Activated CD8-positive, alpha-beta memory T cell treated with anti-CD3 and anti-CD28 coated beads, Interleukin-2, amount 50 U/mL, for 1 hour (primary cell): Measurements from ENCODE around the gene FGGY.
"Not testable (repeated sequence)": the region's sequence is repeated elsewhere in the genome, so short reads cannot be mapped to it uniquely, and the experiment has no call there.

Experiments used
- DNase-seq: peaks from one replicate; pipeline ENCODE4 v3.0.0-alpha.2; 2020; ENCODE audit errors: extremely low read depth

Gene FGGY

DNA sequence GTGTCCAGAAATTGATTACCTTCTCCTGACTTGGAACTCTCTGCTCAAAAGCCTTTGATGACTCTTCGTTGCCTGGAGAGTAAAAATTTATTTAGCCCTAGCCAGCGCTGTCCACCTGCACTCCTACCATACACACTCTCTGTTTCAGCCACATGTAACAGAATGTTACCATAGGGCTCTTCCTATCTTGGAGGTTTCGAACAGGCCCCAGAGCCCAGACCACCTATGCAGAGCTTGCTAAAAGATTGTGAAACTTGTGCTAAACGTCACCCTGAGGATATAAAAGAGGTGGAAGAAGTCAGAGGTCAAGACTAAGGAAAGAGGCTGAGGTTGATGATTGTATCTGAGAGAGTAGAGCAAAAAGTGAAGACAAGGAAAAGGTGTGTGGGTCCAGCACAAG is 280.9 kb downstream of the FGGY start:
- no peak for DNase-seq

DNA sequence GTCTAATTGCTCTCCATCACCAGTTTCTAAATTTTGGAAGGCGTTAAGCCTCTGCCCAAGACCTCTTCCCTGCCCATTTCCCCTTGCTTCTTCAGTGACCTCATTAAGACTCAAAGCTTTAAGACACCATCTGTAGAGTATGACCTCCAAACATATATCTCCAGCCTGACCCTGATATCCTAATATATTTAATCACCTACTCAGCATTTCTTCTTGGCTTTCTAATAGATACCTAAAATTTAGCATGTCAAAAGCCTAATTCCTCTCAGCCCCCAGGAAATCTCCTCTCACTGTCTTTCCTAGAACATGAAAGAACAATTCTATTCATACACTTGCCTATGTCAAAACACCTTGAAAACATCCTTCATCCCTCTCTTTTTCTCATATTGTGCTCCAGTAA is 282.3 kb downstream of the FGGY start:
- DNase-seq = no peak

DNA sequence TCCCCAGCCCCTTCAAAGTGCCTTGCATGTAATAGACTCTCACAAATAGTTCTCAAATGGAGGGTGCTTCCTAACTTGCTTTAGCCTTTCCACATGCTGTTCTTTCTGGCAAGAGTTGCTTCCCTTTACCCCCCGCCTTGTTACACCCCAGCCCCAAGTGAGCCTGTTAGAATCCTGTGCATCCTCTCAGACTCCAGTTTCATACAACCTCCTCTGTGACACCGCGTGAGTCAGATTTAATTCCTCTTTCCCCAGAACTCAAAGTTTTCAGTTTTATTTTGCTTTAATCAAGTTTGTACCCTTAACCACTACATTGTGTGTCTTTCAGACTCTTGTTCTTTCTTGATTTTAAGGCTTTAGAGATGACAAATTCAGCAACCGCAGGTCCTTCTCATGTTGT is 283.4 kb downstream of the FGGY start:
- DNase-seq = no peak

DNA sequence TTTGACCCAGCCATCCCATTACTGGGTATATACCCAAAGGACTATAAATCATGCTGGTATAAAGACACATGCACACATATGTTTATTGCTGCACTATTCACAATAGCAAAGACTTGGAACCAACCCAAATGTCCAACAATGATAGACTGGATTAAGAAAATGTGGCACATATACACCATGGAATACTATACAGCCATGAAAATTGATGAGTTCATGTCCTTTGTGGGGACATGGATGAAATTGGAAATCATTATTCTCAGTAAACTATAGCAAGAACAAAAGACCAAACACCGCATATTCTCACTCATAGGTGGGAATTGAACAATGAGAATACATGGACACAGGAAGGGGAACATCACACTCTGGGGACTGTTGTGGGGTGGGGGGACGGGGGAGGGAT is 295.5 kb downstream of the FGGY start:
- not testable (repeated sequence) for DNase-seq

DNA sequence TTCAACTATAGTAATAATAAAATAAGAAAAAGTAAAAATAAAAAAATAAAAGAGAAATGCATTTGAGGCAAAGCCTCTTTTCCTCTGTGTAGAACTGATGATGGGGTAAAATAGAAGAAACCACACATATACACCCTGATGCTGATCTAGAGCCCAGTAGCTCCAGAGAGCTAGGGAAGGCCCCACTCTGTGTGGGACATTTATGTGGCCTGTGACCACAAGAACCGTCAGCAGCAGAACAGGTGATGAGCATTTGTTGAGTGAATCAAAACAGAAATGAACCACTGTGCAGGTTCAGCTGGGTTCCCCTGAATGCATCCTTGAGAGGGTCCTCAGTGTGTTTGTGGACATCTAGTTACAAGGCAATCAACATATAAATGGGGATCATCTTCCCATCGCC is 296.0 kb downstream of the FGGY start:
- DNase-seq = no peak

DNA sequence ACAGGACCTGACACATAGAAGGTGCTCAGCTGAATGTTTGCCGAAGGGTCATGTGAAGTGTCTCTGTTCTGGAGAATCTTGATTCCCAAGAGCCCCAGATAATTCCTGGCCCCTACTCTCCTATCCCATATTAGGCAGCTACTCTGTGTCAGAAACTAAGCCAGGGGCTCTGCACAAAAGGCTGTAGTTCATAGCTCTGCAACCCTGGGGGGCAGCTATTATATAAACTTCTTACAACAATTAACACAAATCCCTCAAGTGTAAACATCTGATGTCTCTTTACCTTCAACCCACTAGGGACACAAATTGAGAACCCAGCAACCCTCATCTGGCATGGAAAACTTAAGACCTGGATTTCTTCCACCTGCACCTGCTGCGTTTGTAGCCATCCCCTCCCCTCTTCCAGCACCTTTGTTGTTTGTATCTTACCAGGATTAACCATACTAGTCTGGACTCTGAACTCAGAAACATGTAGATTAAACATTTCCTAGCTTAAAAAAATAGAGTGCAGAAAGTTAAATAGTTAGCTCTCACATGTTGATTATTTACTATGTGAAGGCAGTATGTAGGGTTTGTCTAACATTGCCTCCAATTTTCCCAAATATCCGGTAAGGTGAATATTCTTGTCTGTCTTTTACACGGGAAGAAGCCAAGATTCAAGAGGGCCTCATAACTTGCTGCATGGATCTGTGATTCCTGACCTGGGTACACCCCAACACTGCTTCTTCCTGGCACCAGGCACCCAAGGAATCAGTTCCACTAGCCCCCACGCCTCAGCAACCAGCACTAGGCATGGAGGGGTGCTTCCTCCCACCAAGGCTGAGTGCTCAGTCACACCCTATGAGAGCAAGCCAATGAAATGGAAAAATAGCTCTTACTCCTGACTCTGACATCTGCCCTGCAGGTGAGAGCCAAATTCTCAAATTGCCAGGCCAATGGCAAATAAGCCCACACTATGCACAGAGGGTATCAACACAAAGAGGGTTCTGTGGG is 297.2 kb downstream of the FGGY start:
- no peak for DNase-seq

DNA sequence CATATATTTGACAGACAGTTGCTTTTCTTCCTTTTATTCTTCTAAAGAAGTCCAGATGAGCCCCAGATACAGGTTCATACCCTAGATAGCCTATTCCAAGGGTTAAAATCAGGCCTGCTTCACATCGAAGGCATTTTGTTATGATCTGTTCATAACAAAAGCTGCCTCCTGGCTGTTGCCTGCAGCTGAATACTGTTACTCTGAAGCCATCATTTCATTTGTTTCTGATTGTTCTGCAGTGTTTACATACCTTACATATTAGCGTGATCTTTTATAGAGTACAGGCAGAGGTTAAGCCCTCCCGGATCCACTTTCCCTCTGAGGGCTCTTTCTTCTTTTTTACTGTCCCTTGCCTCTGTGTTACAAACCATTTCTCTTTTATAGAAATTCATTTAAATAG is 298.9 kb downstream of the FGGY start:
- DNase-seq = no peak

DNA sequence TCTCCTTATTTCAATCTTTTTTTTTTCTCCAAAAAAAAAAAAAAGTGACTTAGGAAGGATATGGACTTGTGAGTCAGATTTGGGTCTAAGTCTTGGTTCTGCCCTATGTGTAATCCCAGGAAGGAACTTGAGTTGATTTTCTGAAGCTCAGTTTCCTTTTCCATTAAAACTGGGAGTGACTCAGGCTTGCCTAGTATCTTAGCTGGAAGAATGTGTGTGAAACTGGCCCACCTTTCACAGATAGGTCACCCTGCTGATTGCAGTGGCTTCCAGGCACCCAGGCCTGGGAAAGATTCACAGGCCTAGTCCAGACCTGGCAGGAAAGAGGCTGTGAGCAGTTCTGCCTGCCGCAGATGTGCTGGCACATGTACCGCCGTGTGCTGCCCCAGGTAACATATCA is 299.5 kb downstream of the FGGY start:
- DNase-seq = no peak

DNA sequence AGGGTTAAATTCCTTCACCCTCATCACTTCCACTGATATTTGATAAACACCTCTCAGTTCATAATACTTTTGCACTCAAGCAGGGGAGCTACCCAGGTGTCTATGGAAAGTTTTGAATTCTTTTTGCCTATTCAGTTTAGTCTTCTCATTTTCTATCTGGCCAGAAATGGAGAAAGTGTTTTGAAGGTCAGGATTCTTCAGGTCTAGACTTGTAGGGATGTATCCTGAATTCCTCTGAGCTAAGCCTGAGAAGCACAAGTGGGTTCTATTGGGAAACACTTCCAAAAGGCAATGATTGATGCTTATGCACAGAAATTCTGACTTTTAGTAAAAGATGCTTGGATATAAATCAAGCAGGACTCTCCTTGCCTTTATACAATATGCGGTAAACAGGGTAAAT is 300.1 kb downstream of the FGGY start:
- no peak for DNase-seq

DNA sequence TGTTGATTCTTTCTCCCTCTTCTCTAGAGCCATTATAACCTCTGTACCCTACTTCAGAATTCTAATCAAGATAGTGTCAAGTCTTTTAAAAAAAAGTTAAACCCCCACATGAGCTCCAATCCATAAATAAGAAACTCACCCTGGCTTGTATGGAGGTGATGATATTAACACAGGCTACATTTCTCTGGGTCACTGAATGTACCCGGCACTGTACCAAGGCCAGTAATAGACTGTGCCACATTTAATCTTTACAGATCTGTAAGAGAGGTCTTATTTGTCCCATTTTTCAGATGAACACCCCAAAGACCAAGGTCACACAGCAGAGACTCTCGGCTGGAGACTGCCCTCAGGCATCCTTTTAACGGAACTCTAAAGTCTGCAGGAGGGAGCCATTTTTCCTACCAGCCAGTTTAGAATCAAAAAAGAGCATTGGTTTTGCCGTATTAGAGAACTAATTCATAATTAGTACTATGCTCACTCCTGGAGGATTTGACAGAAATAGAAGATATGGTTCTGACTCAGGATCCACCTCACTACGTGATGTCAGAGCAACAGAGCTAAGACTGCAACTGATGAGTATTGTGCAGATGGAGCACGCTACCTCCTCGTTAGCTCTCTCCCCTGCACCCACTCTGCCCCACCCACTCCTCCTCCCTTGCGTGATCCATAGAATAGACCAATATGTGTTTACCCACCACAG is 300.7 kb downstream of the FGGY start:
- no peak for DNase-seq

DNA sequence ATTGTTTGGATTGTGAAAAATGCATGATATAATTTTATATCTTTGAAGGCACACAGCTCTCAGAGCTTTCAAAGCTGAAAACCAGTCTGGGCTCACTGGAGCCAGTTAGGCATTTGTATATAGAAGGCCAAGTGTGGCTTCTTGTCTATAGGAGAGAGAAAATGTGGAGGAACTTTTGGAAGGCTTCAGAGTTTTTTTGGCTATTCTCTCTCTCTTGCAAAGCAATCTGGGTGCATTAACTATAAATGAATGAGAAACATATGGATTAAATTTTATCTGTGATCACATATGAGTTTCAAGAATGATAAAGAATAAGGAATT is 301.2 kb downstream of the FGGY start:
- DNase-seq = no peak

DNA sequence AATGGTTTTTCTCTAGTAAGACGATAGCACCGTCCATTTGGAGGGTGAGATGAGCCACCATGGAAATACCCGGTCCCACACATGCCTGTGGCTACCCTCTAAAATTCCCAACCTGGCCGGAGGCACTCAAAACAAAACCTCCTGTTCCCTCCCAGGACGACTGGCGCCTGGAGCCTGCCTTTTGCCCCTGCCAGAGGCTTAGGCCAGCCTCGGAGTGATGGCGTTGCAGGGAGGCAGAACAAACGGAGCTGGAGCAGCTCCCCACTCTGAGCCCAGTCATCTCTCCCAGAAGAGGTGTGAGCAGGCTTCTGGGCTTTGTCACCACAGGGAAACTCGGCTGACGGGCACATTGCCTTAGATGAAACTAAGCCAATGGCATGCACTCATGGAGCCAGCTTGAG is 304.1 kb downstream of the FGGY start:
- DNase-seq = no peak

DNA sequence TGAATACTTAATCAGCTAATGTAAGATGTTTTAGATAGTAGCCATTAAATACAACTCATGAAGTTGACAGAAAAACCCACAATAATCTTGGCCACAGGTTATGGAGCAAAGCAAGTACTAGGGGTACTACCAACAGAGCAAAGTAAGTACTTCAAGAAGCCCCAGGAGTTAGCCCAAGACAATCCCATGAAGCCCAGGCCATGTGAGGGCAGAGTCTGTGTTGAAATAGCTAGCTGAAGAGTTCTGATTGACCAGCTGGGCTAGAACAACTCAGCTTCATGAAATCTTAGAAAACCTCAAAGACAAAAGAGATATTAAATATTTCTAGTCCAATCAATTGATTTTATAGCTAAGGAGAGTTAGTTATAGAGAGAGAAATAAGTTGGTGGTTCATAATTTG is 304.9 kb downstream of the FGGY start:
- no peak for DNase-seq

DNA sequence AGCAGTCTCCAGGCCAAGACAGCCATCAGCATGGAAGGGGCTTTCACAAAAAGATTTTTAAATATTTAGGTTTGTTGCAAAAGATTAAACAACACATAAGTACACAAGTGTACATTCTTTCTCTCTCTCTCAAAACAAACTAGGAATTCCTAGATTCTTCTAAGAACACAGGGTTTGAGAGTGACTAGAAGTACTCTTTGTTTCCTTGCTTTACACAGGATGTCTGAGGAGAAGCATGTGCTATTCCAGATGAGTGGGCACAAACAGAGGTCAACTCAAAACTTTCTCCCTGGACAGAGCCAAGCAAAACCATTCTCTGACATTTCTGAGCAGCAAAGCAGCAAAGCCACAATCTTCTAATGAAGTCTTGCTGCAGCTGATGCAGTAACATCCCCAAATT is 307.3 kb downstream of the FGGY start:
- no peak for DNase-seq

DNA sequence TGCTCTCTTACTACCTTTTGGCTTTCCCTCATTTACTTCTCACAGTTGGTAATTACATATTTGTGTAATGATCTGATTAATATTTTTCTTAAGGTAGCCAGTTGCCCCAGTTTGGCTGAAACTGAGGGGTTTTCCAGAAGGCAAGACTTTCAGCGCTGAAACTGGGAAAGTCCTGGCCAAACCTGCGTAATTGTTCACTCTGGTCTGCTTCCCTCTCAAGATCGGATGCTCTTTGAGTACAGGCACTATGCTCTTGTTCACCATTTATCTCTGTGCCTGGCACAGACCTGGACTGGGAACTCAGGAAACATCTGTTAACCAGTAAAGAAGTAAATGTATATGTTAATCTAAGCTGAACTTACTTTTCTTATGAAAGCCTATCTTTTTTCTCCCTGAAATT is 308.3 kb downstream of the FGGY start:
- DNase-seq = no peak

DNA sequence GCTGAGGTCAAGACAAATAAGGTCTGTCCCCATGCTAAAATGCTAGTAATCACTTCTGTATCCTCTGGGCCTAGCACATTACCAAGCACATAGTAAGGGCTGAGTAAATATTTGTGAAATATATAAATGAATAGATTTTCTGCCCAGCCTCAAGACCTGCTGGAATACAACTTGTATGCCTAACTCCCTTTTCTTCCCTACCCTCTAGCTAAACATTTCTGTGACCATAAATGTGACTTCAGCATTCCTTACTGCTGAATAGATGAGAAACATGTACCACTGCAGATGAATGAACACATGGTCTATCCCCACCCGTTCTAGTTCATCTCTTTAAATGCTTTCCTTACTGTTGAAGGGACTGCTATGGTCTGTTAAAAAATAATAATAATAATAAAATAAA is 308.9 kb downstream of the FGGY start:
- DNase-seq = no peak

DNA sequence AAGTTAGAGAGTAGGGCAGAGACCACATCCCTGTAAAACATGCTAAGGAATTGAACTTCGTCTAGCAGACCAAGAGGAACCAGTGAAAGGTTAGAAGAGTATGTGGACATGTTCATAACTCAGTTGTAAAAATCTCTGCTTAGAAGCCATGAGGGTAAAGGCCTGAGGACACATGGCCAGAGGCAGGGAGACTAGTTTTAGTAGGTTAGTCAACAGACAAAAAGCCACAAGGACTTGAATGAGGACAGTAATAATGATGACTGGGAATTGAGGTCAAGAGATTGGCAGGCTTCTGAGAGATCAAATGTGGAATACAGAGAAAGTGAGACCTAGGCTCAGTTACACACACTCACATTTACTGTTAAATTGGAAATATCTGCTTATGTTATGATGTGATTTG is 312.4 kb downstream of the FGGY start:
- DNase-seq = no peak

DNA sequence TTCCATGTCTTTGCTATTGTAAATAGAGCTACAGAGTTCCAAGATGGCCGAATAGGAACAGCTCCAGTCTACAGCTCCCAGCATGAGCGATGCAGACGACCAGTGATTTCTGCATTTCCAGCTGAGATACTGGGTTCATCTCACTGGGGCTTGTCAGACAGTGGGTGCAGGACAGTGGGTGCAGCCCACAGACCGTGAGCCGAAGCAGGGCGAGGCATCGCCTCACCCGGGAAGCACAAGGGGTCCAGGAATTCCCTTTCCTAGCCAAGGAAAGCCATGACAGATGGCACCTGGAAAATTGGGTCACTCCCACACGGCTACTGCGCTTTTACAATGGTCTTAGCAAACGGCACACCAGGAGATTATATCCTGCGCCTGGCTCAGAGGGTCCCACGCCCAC is 313.6 kb downstream of the FGGY start:
- not testable (repeated sequence) for DNase-seq

DNA sequence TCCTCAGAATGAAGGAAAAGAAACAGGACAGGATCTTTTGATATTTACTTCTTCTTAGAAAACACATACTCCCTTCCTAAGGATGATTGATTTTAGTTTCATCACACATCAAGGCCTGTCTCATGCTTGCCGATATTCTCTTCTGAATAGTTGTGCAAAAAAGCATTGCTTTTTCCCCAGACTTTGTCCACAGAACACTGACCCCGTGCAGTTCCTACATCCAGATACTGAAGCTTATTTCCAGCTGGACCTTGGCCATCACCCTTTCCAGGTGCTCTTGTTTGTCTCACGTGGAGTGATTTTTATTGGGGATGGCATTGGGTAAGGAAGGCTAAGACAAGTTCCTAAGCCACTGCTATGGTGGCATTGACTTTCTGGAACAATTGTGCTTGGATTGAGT is 320.5 kb downstream of the FGGY start:
- no peak for DNase-seq

DNA sequence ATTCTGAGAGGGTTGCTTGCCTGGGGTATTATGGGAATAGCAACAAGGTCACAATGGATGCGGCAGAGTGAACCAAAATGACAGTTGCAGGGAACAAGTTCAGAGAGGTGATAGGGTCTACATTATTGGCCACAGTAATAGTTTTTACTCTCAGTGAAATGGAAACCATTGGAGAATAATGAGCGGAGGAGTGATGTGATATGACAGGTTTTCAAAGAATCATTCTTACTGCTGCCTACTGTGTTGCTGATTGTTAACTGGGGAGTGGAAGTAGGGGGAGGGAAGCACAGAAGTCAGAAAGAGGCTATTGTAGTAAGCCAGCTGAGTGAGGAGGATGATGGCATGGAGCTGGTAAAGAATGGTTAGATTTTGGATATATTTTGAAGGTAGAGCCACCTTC is 322.7 kb downstream of the FGGY start:
- DNase-seq = no peak

DNA sequence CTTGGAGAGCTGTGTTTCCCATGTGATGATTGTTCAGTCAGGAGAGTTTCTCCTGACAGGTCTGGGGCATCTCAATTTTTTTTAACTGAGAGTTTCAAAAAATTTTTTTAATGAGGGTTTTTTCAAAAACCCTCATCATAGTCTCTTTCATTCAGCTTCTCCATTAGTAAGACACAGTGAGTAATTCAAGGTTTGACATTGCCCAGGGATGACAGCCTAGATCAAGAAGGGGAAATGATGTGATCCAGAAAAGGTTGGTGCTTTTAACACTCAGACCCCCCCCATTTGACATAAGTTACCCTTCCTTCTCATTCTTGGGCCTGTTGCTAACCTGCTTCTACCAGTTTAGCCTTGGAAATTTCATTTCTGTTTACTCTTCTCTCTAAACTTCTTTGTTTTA is 328.5 kb downstream of the FGGY start:
- no peak for DNase-seq

DNA sequence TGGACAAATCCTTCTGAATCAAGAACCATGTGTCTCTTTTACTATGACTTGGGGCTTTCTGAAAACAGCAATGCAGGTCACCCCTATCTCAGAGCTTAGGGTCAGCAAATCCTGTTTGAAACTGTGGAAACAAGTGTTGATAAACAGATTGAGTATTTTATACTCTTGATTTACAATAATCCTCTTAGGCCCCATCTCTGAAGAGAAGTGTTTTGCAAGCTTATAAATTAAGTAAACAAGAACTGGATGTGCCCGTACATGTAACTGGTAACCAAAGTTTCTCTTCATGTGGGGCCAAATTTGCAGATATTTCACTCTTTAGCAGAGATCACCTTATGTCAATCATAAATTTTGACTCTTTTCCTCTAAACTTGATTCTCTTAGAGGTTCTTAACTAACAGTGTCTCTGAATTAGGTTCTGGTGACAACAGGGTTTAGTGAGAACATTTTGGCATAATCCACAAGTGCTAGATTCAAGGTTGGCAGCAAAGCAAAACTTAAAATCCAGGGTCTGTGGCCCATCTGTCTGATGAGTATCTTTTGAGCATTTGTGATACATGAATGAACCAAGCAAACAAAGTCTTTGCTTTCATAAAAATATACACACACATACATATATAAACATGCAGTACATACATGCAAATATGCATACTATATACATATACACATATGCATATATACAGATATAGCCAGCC is 334.8 kb downstream of the FGGY start:
- DNase-seq = no peak

DNA sequence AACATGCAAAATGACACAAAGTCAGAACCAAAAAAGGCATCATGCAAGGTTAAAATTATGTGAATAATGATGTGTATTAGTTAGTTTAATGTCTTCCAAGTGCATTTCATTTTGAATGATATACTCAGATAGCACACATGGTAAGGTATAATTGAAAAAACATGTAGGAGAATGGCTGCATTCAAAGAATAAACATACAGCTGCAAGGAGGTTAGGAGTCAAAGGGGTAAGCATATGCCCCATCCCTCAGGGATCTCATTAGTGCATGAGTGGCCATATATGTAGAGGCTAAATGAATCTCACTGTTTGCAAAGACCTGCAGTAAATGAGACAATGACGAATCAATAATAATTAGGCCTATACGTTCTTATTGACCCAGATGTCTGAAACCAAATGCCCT is 338.2 kb downstream of the FGGY start:
- DNase-seq = no peak
